ENCODE results near the gene FOXA2. TPM values are rescaled to one million over a fixed set of nuclear protein-coding genes. Genes with fewer than 3 reads are reported as not detected.
"Not testable (repeated sequence)": the region's sequence is repeated elsewhere in the genome, so short reads cannot be mapped to it uniquely, and the experiment has no call there.

Gene FOXA2
- total and polyA plus RNA-seq, 2 donors (not counting 1 experiment from before 2014, with no cell fraction given) = not detected

- no peak for DNase-seq (ENCODE audit: low read depth in 2 of 2)
- Histone ChIP-seq H3K27me3 (ENCODE audit: control insufficient read depth, insufficient read depth, low read length) (no peaks in the 10 kb centered on the region), H2AFZ (ENCODE audit: low read length) (no peak overlapping the region), H3K9me3 (ENCODE audit: control insufficient read depth, insufficient read depth, low read depth, low read length) (no peaks in the 10 kb centered on the region), H3K4me3 (replicated peaks in 1 of 4; ENCODE audit: control extremely low read depth in 1 of 4, insufficient read depth in 1 of 4, low read depth in 3 of 4, low read length in 4 of 4) (no peak overlapping the region), H3K4me2 (ENCODE audit: extremely low read depth, insufficient read depth, low read length) (no peak overlapping the region), H3K4me1 (ENCODE audit: control insufficient read depth, extremely low read depth, insufficient read depth, low read length) (no peaks in the 10 kb centered on the region), H3K27ac (ENCODE audit: insufficient read depth, low read length) (no peak overlapping the region), H3K79me2 (ENCODE audit: control insufficient read depth, insufficient read depth, low read length) (no peaks in the 10 kb centered on the region), H3K9ac (ENCODE audit: insufficient read depth, low read length) (no peak overlapping the region), H4K20me1 (ENCODE audit: control insufficient read depth, extremely low read depth, insufficient read depth, low read length) (no peaks in the 10 kb centered on the region), H3K36me3 (ENCODE audit: control insufficient read depth, insufficient read depth, low read length) (no peaks in the 10 kb centered on the region)
- TF ChIP-seq CTCF (conservative IDR thresholded peaks at IDR 0.05 in 1 of 2, IDR thresholded peaks at IDR 0.05 in 1 of 2; ENCODE audit: low read depth in 1 of 2, low read length in 2 of 2) (no peak), EZH2 (IDR thresholded peaks at IDR 0.05; ENCODE audit: low read length, missing control alignments) (no peak)
Measured at GRCh38 chr20:22556565-22557056, 27.8 kb downstream of the FOXA2 start.

GRCh38 chr20:22555791-22556564 is 28.4 kb downstream of the FOXA2 start:
- no peaks in the 10 kb centered on the region for H3K27me3 ChIP-seq (ENCODE audit: control insufficient read depth, insufficient read depth, low read length)
- DNase-seq (ENCODE audit: low read depth in 2 of 2) = no peak

GRCh38 chr20:22554391-22554790 is 30.0 kb downstream of the FOXA2 start:
- H3K9me3 ChIP-seq (ENCODE audit: control insufficient read depth, insufficient read depth, low read depth, low read length) = no peaks in the 10 kb centered on the region
- no peaks in the 10 kb centered on the region for H3K36me3 ChIP-seq (ENCODE audit: control insufficient read depth, insufficient read depth, low read length)
- no peak overlapping the region for H3K4me2 ChIP-seq (ENCODE audit: extremely low read depth, insufficient read depth, low read length)
- H3K4me1 ChIP-seq (ENCODE audit: control insufficient read depth, extremely low read depth, insufficient read depth, low read length) = no peaks in the 10 kb centered on the region
- no peaks in the 10 kb centered on the region for H4K20me1 ChIP-seq (ENCODE audit: control insufficient read depth, extremely low read depth, insufficient read depth, low read length)
- TF ChIP-seq CTCF (conservative IDR thresholded peaks at IDR 0.05 in 1 of 2, IDR thresholded peaks at IDR 0.05 in 1 of 2; ENCODE audit: low read depth in 1 of 2, low read length in 2 of 2) (no peak), EZH2 (IDR thresholded peaks at IDR 0.05; ENCODE audit: low read length, missing control alignments) (no peak)
- no peaks in the 10 kb centered on the region for H3K79me2 ChIP-seq (ENCODE audit: control insufficient read depth, insufficient read depth, low read length)
- no peak for DNase-seq (ENCODE audit: low read depth in 2 of 2)
- H2AFZ ChIP-seq (ENCODE audit: low read length) = no peak overlapping the region
- no peak overlapping the region for H3K9ac ChIP-seq (ENCODE audit: insufficient read depth, low read length)
- H3K27me3 ChIP-seq (ENCODE audit: control insufficient read depth, insufficient read depth, low read length) = no peaks in the 10 kb centered on the region
- no peak overlapping the region for H3K4me3 ChIP-seq (replicated peaks in 1 of 4; ENCODE audit: control extremely low read depth in 1 of 4, insufficient read depth in 1 of 4, low read depth in 3 of 4, low read length in 4 of 4)
- H3K27ac ChIP-seq (ENCODE audit: insufficient read depth, low read length) = no peak overlapping the region

More at GRCh38 chr20:22555791-22556564, 28.4 kb downstream of the FOXA2 start:
- Histone ChIP-seq H3K36me3 (ENCODE audit: control insufficient read depth, insufficient read depth, low read length) (no peaks in the 10 kb centered on the region), H3K4me1 (ENCODE audit: control insufficient read depth, extremely low read depth, insufficient read depth, low read length) (no peaks in the 10 kb centered on the region), H3K79me2 (ENCODE audit: control insufficient read depth, insufficient read depth, low read length) (no peaks in the 10 kb centered on the region), H3K4me3 (replicated peaks in 1 of 4; ENCODE audit: control extremely low read depth in 1 of 4, insufficient read depth in 1 of 4, low read depth in 3 of 4, low read length in 4 of 4) (no peak overlapping the region), H3K9me3 (ENCODE audit: control insufficient read depth, insufficient read depth, low read depth, low read length) (no peaks in the 10 kb centered on the region), H3K27ac (ENCODE audit: insufficient read depth, low read length) (no peak overlapping the region), H4K20me1 (ENCODE audit: control insufficient read depth, extremely low read depth, insufficient read depth, low read length) (no peaks in the 10 kb centered on the region), H3K4me2 (ENCODE audit: extremely low read depth, insufficient read depth, low read length) (no peak overlapping the region), H2AFZ (ENCODE audit: low read length) (no peak overlapping the region), H3K9ac (ENCODE audit: insufficient read depth, low read length) (no peak overlapping the region)
- TF ChIP-seq CTCF (conservative IDR thresholded peaks at IDR 0.05 in 1 of 2, IDR thresholded peaks at IDR 0.05 in 1 of 2; ENCODE audit: low read depth in 1 of 2, low read length in 2 of 2) (no peak), EZH2 (IDR thresholded peaks at IDR 0.05; ENCODE audit: low read length, missing control alignments) (no peak)

- H3K4me2 ChIP-seq (ENCODE audit: extremely low read depth, insufficient read depth, low read length); H3K9me3 ChIP-seq (ENCODE audit: control insufficient read depth, insufficient read depth, low read depth, low read length); H3K4me1 ChIP-seq (ENCODE audit: control insufficient read depth, extremely low read depth, insufficient read depth, low read length); H3K9ac ChIP-seq (ENCODE audit: insufficient read depth, low read length); H2AFZ ChIP-seq (ENCODE audit: low read length); H3K4me3 ChIP-seq (replicated peaks in 1 of 4; ENCODE audit: control extremely low read depth in 1 of 4, insufficient read depth in 1 of 4, low read depth in 3 of 4, low read length in 4 of 4); H3K79me2 ChIP-seq (ENCODE audit: control insufficient read depth, insufficient read depth, low read length); H4K20me1 ChIP-seq (ENCODE audit: control insufficient read depth, extremely low read depth, insufficient read depth, low read length); DNase-seq (ENCODE audit: low read depth in 2 of 2); H3K36me3 ChIP-seq (ENCODE audit: control insufficient read depth, insufficient read depth, low read length); H3K27ac ChIP-seq (ENCODE audit: insufficient read depth, low read length); H3K27me3 ChIP-seq (ENCODE audit: control insufficient read depth, insufficient read depth, low read length): not testable (repeated sequence)
Measured at GRCh38 chr20:22550514-22550913, 33.9 kb downstream of the FOXA2 start.

Measured in fibroblast of lung (primary cell).